GM12891 (cell line): ENCODE measurements around the gene PRND.

Experiments used
- POLR2A ChIP-seq: IDR thresholded peaks from 2 replicates; pipeline ENCODE4 v1.6.1; 2011; ENCODE audit warnings: low read depth, low read length, control low read depth
- POLR2AphosphoS5 ChIP-seq: IDR thresholded peaks from 2 replicates; pipeline ENCODE4 v1.6.1; 2011; ENCODE audit warnings: low read depth, low read length, control low read depth
- TAF1 ChIP-seq: IDR thresholded peaks from 2 replicates; pipeline ENCODE4 v1.6.1; 2011; ENCODE audit warnings: low read depth, low read length, control low read depth

DNA sequence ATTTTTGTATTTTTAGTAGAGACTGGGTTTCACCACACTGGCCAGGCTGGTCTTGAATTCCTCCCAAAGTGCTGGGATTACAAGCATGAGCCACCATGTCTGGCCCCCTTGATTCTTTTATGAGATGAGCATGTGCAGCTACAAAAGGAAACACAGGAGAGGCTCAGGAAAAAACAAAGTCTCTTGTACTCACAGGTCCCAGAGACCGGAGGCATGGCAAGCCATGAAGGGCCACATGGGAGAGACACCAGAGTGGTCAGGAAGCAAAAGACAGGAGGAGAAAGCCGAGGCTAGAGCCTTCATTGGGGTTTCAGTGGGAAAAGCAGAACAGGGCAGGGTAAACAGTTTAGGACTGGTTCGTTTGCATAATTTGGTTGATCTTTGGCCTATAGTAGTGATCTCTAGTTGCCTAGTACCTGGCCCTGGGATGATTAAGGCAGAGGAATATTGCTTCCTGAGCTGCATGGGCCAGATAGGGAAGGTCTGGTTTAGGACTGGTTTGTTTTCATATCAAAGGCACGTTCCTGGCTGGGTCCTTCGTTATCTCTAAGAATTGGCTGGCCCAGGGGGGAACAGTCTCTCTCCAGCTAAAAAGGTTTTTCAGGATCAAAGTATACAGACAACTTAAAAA lies 48.2 kb upstream of the PRND start:
- TF ChIP-seq POLR2AphosphoS5 (no peak), TAF1 (no peak), POLR2A (no peak)
